GM21723 (cell line): ENCODE measurements around the gene TIFAB.

ENCODE experiments used
- ATAC-seq: cut with Tn5 transposase; IDR thresholded peaks from one replicate; pipeline ENCODE4 v1.9.1; 2021; ENCODE audit warnings: mild to moderate bottlenecking, moderate library complexity; ENCODE audit not compliant: unreplicated experiment

TIFAB gene

GRCh38 chr5:135482381-135482933, 30.3 kb upstream of the TIFAB start:
- no peak for ATAC-seq

GRCh38 chr5:135481909-135482311, 29.8 kb upstream of the TIFAB start:
- no peak for ATAC-seq

- no peak for ATAC-seq
Observed at GRCh38 chr5:135481387-135481786, 29.2 kb upstream of the TIFAB start.

GRCh38 chr5:135480511-135480910, 28.4 kb upstream of the TIFAB start:
- ATAC-seq, result no peak

GRCh38 chr5:135478938-135479337, 26.8 kb upstream of the TIFAB start:
- no peak for ATAC-seq

GRCh38 chr5:135477613-135478066, 25.5 kb upstream of the TIFAB start:
- ATAC-seq, result no peak

GRCh38 chr5:135476615-135477581, 24.7 kb upstream of the TIFAB start:
- no peak for ATAC-seq

- ATAC-seq, result no peak
Observed at GRCh38 chr5:135473956-135474670, 22.0 kb upstream of the TIFAB start.

GRCh38 chr5:135472141-135472540, 20.0 kb upstream of the TIFAB start:
- no peak for ATAC-seq

- ATAC-seq, result no peak
Observed at GRCh38 chr5:135471726-135472125, 19.6 kb upstream of the TIFAB start.

- ATAC-seq, result no peak
Observed at GRCh38 chr5:135469911-135470310, 17.8 kb upstream of the TIFAB start.

GRCh38 chr5:135468541-135468940, 16.4 kb upstream of the TIFAB start:
- no peak for ATAC-seq

GRCh38 chr5:135467871-135468485, 15.8 kb upstream of the TIFAB start:
- ATAC-seq, result no peak

GRCh38 chr5:135467051-135467625, 15.0 kb upstream of the TIFAB start:
- ATAC-seq, result no peak

- peak; percentile 74 for ATAC-seq
Observed at GRCh38 chr5:135466178-135467050, 14.3 kb upstream of the TIFAB start.

GRCh38 chr5:135465391-135466122, 13.4 kb upstream of the TIFAB start:
- no peak for ATAC-seq

- peak; percentile 58 for ATAC-seq
Observed at GRCh38 chr5:135462304-135462703, 10.2 kb upstream of the TIFAB start.

GRCh38 chr5:135461481-135462151, 9.5 kb upstream of the TIFAB start:
- no peak for ATAC-seq
